GM12891 (cell line): ENCODE data around the gene POU2AF3.

Experiments
- POLR2A ChIP-seq: IDR thresholded peaks from 2 replicates; pipeline ENCODE4 v1.6.1; 2011; ENCODE audit warnings: low read depth, low read length, control low read depth
- POLR2AphosphoS5 ChIP-seq: IDR thresholded peaks from 2 replicates; pipeline ENCODE4 v1.6.1; 2011; ENCODE audit warnings: low read depth, low read length, control low read depth
- TAF1 ChIP-seq: IDR thresholded peaks from 2 replicates; pipeline ENCODE4 v1.6.1; 2011; ENCODE audit warnings: low read depth, low read length, control low read depth

- TF ChIP-seq POLR2A = no peak
- no peak for TF ChIP-seq TAF1
- TF ChIP-seq POLR2AphosphoS5 = no peak
Observed at GRCh38 chr11:111307472-111308108, 9.2 kb downstream of the POU2AF3 start.
